ENCODE results near the gene EVC. TPM values are rescaled to one million over a fixed set of nuclear protein-coding genes. Genes with fewer than 3 reads are reported as not detected.
A peak's percentile ranks its signal among the peaks of the same experiment; 100 is the strongest.
"Not testable (repeated sequence)": the region's sequence is repeated elsewhere in the genome, so short reads cannot be mapped to it uniquely, and the experiment has no call there.

Gene EVC
- total RNA-seq, 4 donors from 2014 or later, result 4.9 to 48.3 (median 38.0) TPM

DNA sequence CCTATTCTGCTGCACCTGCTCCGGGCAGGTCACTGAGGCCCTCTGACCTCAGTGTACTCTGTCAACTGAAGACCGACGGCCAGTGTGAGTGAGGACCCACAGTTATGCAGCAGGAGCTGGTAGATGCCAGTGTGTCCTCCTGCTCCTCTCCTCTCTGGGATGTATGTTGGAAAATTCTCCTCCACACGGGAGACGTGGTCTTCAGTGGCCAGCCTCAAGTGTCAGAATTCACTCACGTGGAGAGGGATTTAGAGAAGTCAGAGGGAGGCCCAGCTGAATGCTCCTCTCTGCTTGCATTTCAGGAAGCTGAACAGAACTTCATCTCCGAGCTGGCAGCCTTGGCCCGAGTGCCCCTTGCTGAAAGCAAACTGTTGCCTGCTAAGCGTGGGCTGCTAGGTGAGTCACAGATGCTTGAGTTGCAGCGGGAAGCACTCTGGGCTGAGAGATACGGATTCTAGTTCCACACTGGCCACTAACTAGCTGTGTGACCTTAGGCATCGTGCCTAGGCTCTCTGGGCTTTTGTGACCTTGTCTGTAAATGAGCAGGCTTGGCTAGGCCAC, 98.3 kb downstream of the EVC start:
- intact Hi-C loops (cut with DNase I; ENCODE audit: low total_unique reads), result no loop called here
- Histone ChIP-seq H3K27ac (no peak overlapping the region), H3K4me3 (no peak overlapping the region), H3K27me3 (no peaks in the 10 kb centered on the region), H3K9me3 (peaks cover 0 to 9% of the 10 kb centered on the region in 2 donors), H3K4me1 (no peaks in the 10 kb centered on the region), H3K36me3 (no peaks in the 10 kb centered on the region)
- DNase-seq, result no peak
- TF ChIP-seq, protein P1, sequence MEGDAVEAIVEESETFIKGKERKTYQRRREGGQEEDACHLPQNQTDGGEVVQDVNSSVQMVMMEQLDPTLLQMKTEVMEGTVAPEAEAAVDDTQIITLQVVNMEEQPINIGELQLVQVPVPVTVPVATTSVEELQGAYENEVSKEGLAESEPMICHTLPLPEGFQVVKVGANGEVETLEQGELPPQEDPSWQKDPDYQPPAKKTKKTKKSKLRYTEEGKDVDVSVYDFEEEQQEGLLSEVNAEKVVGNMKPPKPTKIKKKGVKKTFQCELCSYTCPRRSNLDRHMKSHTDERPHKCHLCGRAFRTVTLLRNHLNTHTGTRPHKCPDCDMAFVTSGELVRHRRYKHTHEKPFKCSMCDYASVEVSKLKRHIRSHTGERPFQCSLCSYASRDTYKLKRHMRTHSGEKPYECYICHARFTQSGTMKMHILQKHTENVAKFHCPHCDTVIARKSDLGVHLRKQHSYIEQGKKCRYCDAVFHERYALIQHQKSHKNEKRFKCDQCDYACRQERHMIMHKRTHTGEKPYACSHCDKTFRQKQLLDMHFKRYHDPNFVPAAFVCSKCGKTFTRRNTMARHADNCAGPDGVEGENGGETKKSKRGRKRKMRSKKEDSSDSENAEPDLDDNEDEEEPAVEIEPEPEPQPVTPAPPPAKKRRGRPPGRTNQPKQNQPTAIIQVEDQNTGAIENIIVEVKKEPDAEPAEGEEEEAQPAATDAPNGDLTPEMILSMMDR (IDR thresholded peaks at IDR 0.05), result no peak
- TF ChIP-seq POLR2A (IDR thresholded peaks at IDR 0.05), result no peak

DNA sequence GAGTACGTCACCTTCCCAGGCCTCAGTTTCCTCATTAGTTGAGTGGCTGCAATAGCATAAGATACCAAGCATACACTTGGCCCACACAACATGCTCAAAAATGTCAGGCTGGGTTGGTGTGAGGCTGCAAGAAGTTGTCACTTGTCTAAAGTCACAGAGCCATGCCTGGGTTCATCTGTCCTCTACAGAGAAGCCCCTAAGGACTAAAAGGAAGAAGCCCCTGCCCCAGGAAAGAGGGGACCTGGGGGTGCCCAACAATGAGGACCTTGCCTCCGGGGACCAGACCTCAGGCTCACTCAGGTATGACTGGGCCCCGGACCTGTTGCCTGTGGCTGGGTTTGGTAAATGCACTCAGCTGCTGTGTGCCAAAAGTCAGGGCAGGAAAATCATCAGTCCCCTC, 99.2 kb downstream of the EVC start:
- no peaks in the 10 kb centered on the region for H3K36me3 ChIP-seq
- intact Hi-C loops (cut with DNase I; ENCODE audit: low total_unique reads), result no loop called here
- no peak for TF ChIP-seq POLR2A (IDR thresholded peaks at IDR 0.05)
- TF ChIP-seq, protein P1 (IDR thresholded peaks at IDR 0.05), result no peak

DNA sequence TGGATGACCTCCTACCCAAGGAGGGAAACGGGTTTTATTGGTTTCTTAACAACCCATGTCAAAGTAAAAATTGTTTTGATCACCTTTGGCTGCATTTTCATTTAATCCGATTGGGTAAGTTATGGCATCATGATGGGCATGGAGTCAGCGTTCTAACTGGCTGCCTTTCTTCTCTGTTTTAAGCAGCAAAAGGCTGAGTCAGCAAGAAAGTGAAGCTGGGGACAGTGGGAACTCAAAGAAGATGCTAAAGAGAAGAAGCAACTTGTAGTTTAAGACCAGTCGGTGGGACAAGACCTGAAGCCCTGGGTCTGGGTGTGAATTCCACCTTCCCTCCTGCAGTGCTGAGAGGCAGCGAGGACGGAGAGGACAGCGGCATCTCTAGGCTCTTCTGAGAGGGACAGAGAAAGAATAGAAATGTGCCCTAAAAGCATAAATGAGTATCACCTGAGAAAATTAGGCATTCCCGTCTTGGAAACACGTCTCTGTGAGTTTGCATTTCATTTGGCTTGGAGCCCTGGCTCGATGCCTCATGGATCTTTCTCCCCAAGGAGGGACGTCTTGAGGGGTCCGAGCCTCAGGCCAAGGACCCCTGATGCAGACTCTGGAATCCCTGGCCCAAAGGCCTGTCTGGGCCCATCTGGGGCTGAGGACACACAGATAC, 99.9 kb downstream of the EVC start:
- no peak for DNase-seq
- Histone ChIP-seq H3K9me3 (peaks cover 0 to 9% of the 10 kb centered on the region in 2 donors), H3K27ac (no peak overlapping the region), H3K27me3 (no peaks in the 10 kb centered on the region), H3K4me1 (no peaks in the 10 kb centered on the region), H3K36me3 (no peaks in the 10 kb centered on the region), H3K4me3 (no peak overlapping the region)
- intact Hi-C loops (cut with DNase I; ENCODE audit: low total_unique reads), result no loop called here
- no peak for TF ChIP-seq POLR2A (IDR thresholded peaks at IDR 0.05)
- TF ChIP-seq, protein P1 (IDR thresholded peaks at IDR 0.05), result no peak

More for the DNA sequence above, 99.2 kb downstream of the EVC start:
- no peaks in the 10 kb centered on the region for H3K4me1 ChIP-seq
- no peak for DNase-seq
- no peak overlapping the region for H3K27ac ChIP-seq
- H3K27me3 ChIP-seq, result no peaks in the 10 kb centered on the region
- H3K4me3 ChIP-seq, result no peak overlapping the region
- peaks cover 0 to 9% of the 10 kb centered on the region in 2 donors for H3K9me3 ChIP-seq

GRCh38 chr4:5812057-5812456, 101.1 kb downstream of the EVC start:
- H3K36me3 ChIP-seq; DNase-seq; intact Hi-C loops (cut with DNase I; ENCODE audit: low total_unique reads); H3K27ac ChIP-seq; H3K4me1 ChIP-seq; H3K9me3 ChIP-seq; H3K27me3 ChIP-seq; H3K4me3 ChIP-seq: not testable (repeated sequence)

- TF ChIP-seq, protein P1 (IDR thresholded peaks at IDR 0.05), result peak; percentile 70 to 75 (median 74)
- no peak for TF ChIP-seq POLR2A (IDR thresholded peaks at IDR 0.05)
- no peaks in the 10 kb centered on the region for H3K36me3 ChIP-seq
- no peak overlapping the region for H3K27ac ChIP-seq
- no peak overlapping the region for H3K4me3 ChIP-seq
- no peaks in the 10 kb centered on the region for H3K4me1 ChIP-seq
- peaks cover 0 to 9% of the 10 kb centered on the region in 2 donors for H3K9me3 ChIP-seq
- DNase-seq, result peak in 1 of 2 donors; percentile 38
- no peaks in the 10 kb centered on the region for H3K27me3 ChIP-seq
- intact Hi-C loops (cut with DNase I; ENCODE audit: low total_unique reads), result no loop called here
These were observed 101.7 kb downstream of the EVC start for GRCh38 chr4:5812506-5813229.
